ENCODE results near the gene ASXL1. TPM values are rescaled to one million over a fixed set of nuclear protein-coding genes. Genes with fewer than 3 reads are reported as not detected.

ASXL1 gene
- polyA plus RNA-seq, 2 of the 4 experiments (the other 2 are of a cell fraction): 35.7 to 36.0 TPM

GRCh38 chr20:32483351-32484224 lies 125.5 kb downstream of the ASXL1 start (continued):
- no peak for TF ChIP-seq CHD4 (IDR thresholded peaks at IDR 0.05; ENCODE audit: borderline replicate concordance)
- no peak for TF ChIP-seq PBX3 (IDR thresholded peaks at IDR 0.05)
- TF ChIP-seq CTCF (IDR thresholded peaks at IDR 0.05): no peak
- TF ChIP-seq RNF2 (IDR thresholded peaks at IDR 0.05; ENCODE audit: borderline replicate concordance, low read depth): no peak
- TF ChIP-seq PHF8 (IDR thresholded peaks at IDR 0.05; ENCODE audit: borderline replicate concordance, low read depth): no peak
- TF ChIP-seq CBX8 (IDR thresholded peaks at IDR 0.05): no peak
- no peak for TF ChIP-seq RARB (CRISPR knock-in tag; IDR thresholded peaks at IDR 0.05)
- peak; percentile 17; the same call in 1 of the 2 replicates for TF ChIP-seq MAX (IDR thresholded peaks at IDR 0.05)
- no peak for TF ChIP-seq EP300 (IDR thresholded peaks at IDR 0.05)
- TF ChIP-seq HMGXB4 (CRISPR knock-in tag; IDR thresholded peaks at IDR 0.05; ENCODE audit: borderline replicate concordance): no peak
- TF ChIP-seq HOXB13 (CRISPR knock-in tag; IDR thresholded peaks at IDR 0.05; ENCODE audit: low read depth): no peak
- TF ChIP-seq CBX2 (IDR thresholded peaks at IDR 0.05; ENCODE audit: borderline replicate concordance, low read depth): no peak
- TF ChIP-seq RCOR1 (IDR thresholded peaks at IDR 0.05; ENCODE audit: low read depth, low read length): no peak
- TF ChIP-seq FOXS1 (CRISPR knock-in tag; IDR thresholded peaks at IDR 0.05): no peak
- no peak for TF ChIP-seq KDM1A (IDR thresholded peaks at IDR 0.05; ENCODE audit: low read depth)
- TF ChIP-seq BCL3 (IDR thresholded peaks at IDR 0.05): 0 out of 3 replicates have a peak, but pooled peaks have one; percentile 24
- no peak for TF ChIP-seq MYC (IDR thresholded peaks at IDR 0.05; ENCODE audit: borderline replicate concordance, low read length)
- no peak for TF ChIP-seq ELK1 (IDR thresholded peaks at IDR 0.05; ENCODE audit: low read depth, low read length)
- no peak for TF ChIP-seq HEYL (CRISPR knock-in tag; IDR thresholded peaks at IDR 0.05)
- TF ChIP-seq REST (IDR thresholded peaks at IDR 0.05): no peak
- TF ChIP-seq FOSB (CRISPR knock-in tag; IDR thresholded peaks at IDR 0.05): no peak
- no peak for TF ChIP-seq BHLHE40 (IDR thresholded peaks at IDR 0.05; ENCODE audit: low read depth, low read length)
